GM23338 (cell line): Measurements from ENCODE around the gene ZNF142. TPM values are rescaled to one million over a fixed set of nuclear protein-coding genes. Genes with fewer than 3 reads are reported as not detected.

Experiments
- ETS1 ChIP-seq: IDR thresholded peaks from 2 replicates; pipeline ENCODE4 v1.6.1; 2016; ENCODE audit warnings: antibody characterized with exemption
- EZH2 ChIP-seq: fragments of 200-600 bp; sonication (generic); IDR thresholded peaks from one replicate; pipeline ENCODE4 v1.8.0; 2017; ENCODE audit warnings: antibody characterized with exemption, mild to moderate bottlenecking, low read depth; ENCODE audit not compliant: unreplicated experiment
- EZH2phosphoT487 ChIP-seq: fragments of 200-600 bp; sonication (generic); IDR thresholded peaks from one replicate; pipeline ENCODE4 v1.8.1; 2018; ENCODE audit warnings: antibody characterized with exemption; ENCODE audit not compliant: unreplicated experiment
- NANOG ChIP-seq: IDR thresholded peaks from 2 replicates; pipeline ENCODE4 v1.6.1; 2016; ENCODE audit warnings: antibody characterized with exemption, borderline replicate concordance
- POLR2AphosphoS5 ChIP-seq: IDR thresholded peaks from 2 replicates; pipeline ENCODE4 v1.6.1; 2016; ENCODE audit warnings: antibody characterized with exemption, low read depth
- STAT1 ChIP-seq: IDR thresholded peaks from one replicate; pipeline ENCODE4 v1.6.1; 2016; ENCODE audit warnings: antibody characterized with exemption; ENCODE audit not compliant: unreplicated experiment
- ZNF114 ChIP-seq: fragments of 250-450 bp; sonication (Bioruptor Pico); IDR thresholded peaks from 2 replicates; pipeline ENCODE4 v1.5.0; 2020; ENCODE audit warnings: mild to moderate bottlenecking, moderate library complexity
- ZNF462 ChIP-seq: fragments of 250-450 bp; sonication (Bioruptor Pico); IDR thresholded peaks from 2 replicates; pipeline ENCODE4 v1.5.0; 2020; ENCODE audit warnings: mild to moderate bottlenecking, moderate library complexity
- polyA plus RNA-seq: library from polyadenylated mRNA; unstranded; fragments of >200 nt; fragmentation: Nextera tagmentation; extraction: Ambion mirVana; gene quantifications from 2 replicates; pipeline ENCODE4 v1.2.1, GENCODE V29; 2016
- total RNA-seq: library from RNA; depleted of rRNA; stranded (reverse); fragments of >200 nt; shearing (Covaris generic); gene quantifications from 2 replicates; pipeline ENCODE4 v1.2.3, GENCODE V29; 2014
- TF ChIP-seq, protein P1 (sequence below): IDR thresholded peaks from one replicate; pipeline ENCODE4 v1.6.1; 2018; ENCODE audit warnings: antibody characterized with exemption; ENCODE audit not compliant: unreplicated experiment

The ZNF142 gene
- total and polyA plus RNA-seq, 2 experiments from 2014 or later: 14.9 to 32.8 TPM

- TF ChIP-seq ZNF462 (CRISPR knock-in tag) (no peak), ZNF114 (CRISPR knock-in tag) (no peak), POLR2AphosphoS5 (no peak), EZH2phosphoT487 (no peak), NANOG (no peak), EZH2 (no peak), ETS1 (no peak), STAT1 (no peak)
- TF ChIP-seq, protein P1, sequence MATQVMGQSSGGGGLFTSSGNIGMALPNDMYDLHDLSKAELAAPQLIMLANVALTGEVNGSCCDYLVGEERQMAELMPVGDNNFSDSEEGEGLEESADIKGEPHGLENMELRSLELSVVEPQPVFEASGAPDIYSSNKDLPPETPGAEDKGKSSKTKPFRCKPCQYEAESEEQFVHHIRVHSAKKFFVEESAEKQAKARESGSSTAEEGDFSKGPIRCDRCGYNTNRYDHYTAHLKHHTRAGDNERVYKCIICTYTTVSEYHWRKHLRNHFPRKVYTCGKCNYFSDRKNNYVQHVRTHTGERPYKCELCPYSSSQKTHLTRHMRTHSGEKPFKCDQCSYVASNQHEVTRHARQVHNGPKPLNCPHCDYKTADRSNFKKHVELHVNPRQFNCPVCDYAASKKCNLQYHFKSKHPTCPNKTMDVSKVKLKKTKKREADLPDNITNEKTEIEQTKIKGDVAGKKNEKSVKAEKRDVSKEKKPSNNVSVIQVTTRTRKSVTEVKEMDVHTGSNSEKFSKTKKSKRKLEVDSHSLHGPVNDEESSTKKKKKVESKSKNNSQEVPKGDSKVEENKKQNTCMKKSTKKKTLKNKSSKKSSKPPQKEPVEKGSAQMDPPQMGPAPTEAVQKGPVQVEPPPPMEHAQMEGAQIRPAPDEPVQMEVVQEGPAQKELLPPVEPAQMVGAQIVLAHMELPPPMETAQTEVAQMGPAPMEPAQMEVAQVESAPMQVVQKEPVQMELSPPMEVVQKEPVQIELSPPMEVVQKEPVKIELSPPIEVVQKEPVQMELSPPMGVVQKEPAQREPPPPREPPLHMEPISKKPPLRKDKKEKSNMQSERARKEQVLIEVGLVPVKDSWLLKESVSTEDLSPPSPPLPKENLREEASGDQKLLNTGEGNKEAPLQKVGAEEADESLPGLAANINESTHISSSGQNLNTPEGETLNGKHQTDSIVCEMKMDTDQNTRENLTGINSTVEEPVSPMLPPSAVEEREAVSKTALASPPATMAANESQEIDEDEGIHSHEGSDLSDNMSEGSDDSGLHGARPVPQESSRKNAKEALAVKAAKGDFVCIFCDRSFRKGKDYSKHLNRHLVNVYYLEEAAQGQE: no peak
Observed at GRCh38 chr2:218631837-218632236, 27.6 kb downstream of the ZNF142 start (continued).
